HG03039 (cell line): ENCODE measurements around the gene CADM4.
"Not testable (repeated sequence)": the region's sequence is repeated elsewhere in the genome, so short reads cannot be mapped to it uniquely, and the experiment has no call there.

ENCODE experiments used
- ATAC-seq: cut with Tn5 transposase; IDR thresholded peaks from one replicate; pipeline ENCODE4 v1.9.1; 2021; ENCODE audit warnings: mild to moderate bottlenecking, moderate library complexity; ENCODE audit not compliant: unreplicated experiment

CADM4 gene

GRCh38 chr19:43589678-43590077 is 50.0 kb downstream of the CADM4 start:
- no peak for ATAC-seq

- ATAC-seq: no peak
Measured at GRCh38 chr19:43589277-43589676, 50.4 kb downstream of the CADM4 start.

GRCh38 chr19:43587029-43587428 is 52.6 kb downstream of the CADM4 start:
- ATAC-seq: not testable (repeated sequence)

- no peak for ATAC-seq
Measured at GRCh38 chr19:43586346-43586745, 53.3 kb downstream of the CADM4 start.

- ATAC-seq: no peak
Measured at GRCh38 chr19:43584484-43584883, 55.2 kb downstream of the CADM4 start.

GRCh38 chr19:43582495-43582894 is 57.2 kb downstream of the CADM4 start:
- ATAC-seq: no peak

GRCh38 chr19:43581467-43581866 is 58.2 kb downstream of the CADM4 start:
- no peak for ATAC-seq

- no peak for ATAC-seq
Measured at GRCh38 chr19:43578787-43579186, 60.9 kb downstream of the CADM4 start.

GRCh38 chr19:43575955-43576878 is 63.4 kb downstream of the CADM4 start:
- no peak for ATAC-seq

- ATAC-seq: peak; percentile 91
Measured at GRCh38 chr19:43575156-43575950, 64.3 kb downstream of the CADM4 start, which contains the start of the genes PINLYP and XRCC1. Gene PINLYP, plus strand, starts transcription at chr19:43575801. Its CDS starts 1,391 bp downstream, at chr19:43577192. Gene XRCC1, minus strand, starts transcription at chr19:43575527. Its CDS starts 69 bp downstream, at chr19:43575458.

GRCh38 chr19:43574424-43575155 is 65.1 kb downstream of the CADM4 start:
- no peak for ATAC-seq
